Stimulated activated naive B cell treated with anti-CD40 and anti-IgM and Interleukin-4, amounts not matched to agents 10 μg/mL and 1 μg/mL and 100 μg/mL, for 72 hours (primary cell): ENCODE results near the gene NHLRC4.

Experiments
- ATAC-seq, 2 donors: fragments of 150-1000 bp; cut with Tn5 transposase; replicated peaks; 2 replicates each; pipeline ENCODE4 v1.10.0; 2021; ENCODE audit warnings: moderate library complexity in 1 of 2
- DNase-seq: peaks from one replicate; pipeline ENCODE4 v3.0.0; 2021
- H3K27ac Mint-ChIP-seq: one replicate; pipeline ENCODE4 v1.8.0; 2022; ENCODE audit warnings: mild to moderate bottlenecking, mixed read lengths
- H3K27me3 Mint-ChIP-seq, 2 donors: one replicate each; pipeline ENCODE4 v1.8.0; 2022; ENCODE audit warnings: mixed read lengths in 2 of 2
- H3K36me3 Mint-ChIP-seq, 2 donors: one replicate each; pipeline ENCODE4 v1.8.0; 2022; ENCODE audit warnings: mixed read lengths in 2 of 2, mild to moderate bottlenecking in 1 of 2
- H3K4me1 Mint-ChIP-seq, 2 donors: one replicate each; pipeline ENCODE4 v1.8.0; 2022; ENCODE audit warnings: mixed read lengths in 2 of 2, mild to moderate bottlenecking in 1 of 2
- H3K4me3 Mint-ChIP-seq, 2 donors: one replicate each; pipeline ENCODE4 v1.8.0; 2022; ENCODE audit warnings: mild to moderate bottlenecking in 2 of 2, mixed read lengths in 2 of 2, moderate library complexity in 1 of 2
- H3K9me3 Mint-ChIP-seq, 2 donors: one replicate each; pipeline ENCODE4 v1.8.0; 2022; ENCODE audit warnings: mixed read lengths in 2 of 2, mild to moderate bottlenecking in 1 of 2

The NHLRC4 gene

GRCh38 chr16:554640-555365 lies 12.0 kb upstream of the NHLRC4 start:
- H3K9me3 Mint-ChIP-seq, result no peaks in the 10 kb centered on the region
- no peak for DNase-seq

GRCh38 chr16:555528-556473 lies 11.0 kb upstream of the NHLRC4 start:
- Mint-ChIP-seq H3K27ac (no peak overlapping the region), H3K4me3 (no peak overlapping the region), H3K36me3 (peaks cover 6 to 10% of the 10 kb centered on the region in 2 donors), H3K27me3 (peaks cover 8 to 25% of the 10 kb centered on the region in 2 donors), H3K9me3 (no peaks in the 10 kb centered on the region), H3K4me1 (peaks cover 0 to 7% of the 10 kb centered on the region in 2 donors)
- no peak for ATAC-seq
- no peak for DNase-seq

More at GRCh38 chr16:554640-555365, 12.0 kb upstream of the NHLRC4 start:
- ATAC-seq, result no peak
- peaks cover 8 to 25% of the 10 kb centered on the region in 2 donors for H3K27me3 Mint-ChIP-seq
- H3K36me3 Mint-ChIP-seq, result peaks cover 6 to 10% of the 10 kb centered on the region in 2 donors
- H3K4me1 Mint-ChIP-seq, result peaks cover 0 to 7% of the 10 kb centered on the region in 2 donors
- no peak overlapping the region for H3K4me3 Mint-ChIP-seq
- H3K27ac Mint-ChIP-seq, result no peak overlapping the region

DNA sequence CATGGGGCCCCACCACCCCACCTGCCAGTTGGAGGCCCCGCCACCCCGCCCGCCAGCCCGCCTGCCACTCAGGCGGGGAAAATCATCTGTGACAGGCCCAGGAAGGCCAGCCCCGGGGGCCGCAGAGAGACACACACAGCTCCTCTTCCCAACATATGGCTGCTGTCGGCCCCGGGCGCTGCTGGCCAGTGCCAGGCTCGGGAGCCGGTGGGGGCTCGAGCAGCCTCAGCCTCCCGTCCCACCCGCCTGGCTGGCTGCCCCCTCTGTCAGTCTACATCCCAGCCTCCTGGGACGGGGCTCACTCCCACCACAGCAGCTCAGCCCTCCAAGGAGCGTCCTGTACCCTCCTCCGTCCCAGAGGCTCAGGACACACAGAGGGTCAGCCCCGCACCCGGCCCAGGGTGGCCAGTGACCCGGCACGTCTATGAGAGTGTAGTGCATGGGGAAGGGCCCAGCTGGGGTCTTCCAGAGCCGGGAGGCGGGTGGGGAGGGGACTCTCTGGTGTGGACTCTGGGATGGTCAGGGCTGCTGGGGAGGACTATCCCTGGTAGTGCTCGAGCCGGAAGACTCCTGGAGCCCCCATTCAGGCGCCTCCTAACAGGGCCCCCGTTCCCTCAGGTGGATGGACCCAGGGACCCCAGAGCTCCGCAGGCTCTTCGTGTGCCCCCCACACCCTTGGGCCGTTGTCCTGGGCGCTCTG lies 10.2 kb upstream of the NHLRC4 start:
- H3K9me3 Mint-ChIP-seq, result no peaks in the 10 kb centered on the region
- H3K4me1 Mint-ChIP-seq, result peaks cover 0 to 7% of the 10 kb centered on the region in 2 donors
- no peak for DNase-seq
- H3K36me3 Mint-ChIP-seq, result peaks cover 3 to 8% of the 10 kb centered on the region in 2 donors
- no peak overlapping the region for H3K4me3 Mint-ChIP-seq
- no peak overlapping the region for H3K27ac Mint-ChIP-seq
- H3K27me3 Mint-ChIP-seq, result peaks cover 9 to 27% of the 10 kb centered on the region in 2 donors
- no peak for ATAC-seq

GRCh38 chr16:557463-558297 lies 9.1 kb upstream of the NHLRC4 start:
- no peaks in the 10 kb centered on the region for H3K9me3 Mint-ChIP-seq
- DNase-seq (no peak), ATAC-seq (no peak)
- no peak overlapping the region for H3K27ac Mint-ChIP-seq
- peaks cover 2 to 7% of the 10 kb centered on the region in 2 donors for H3K36me3 Mint-ChIP-seq
- peaks cover 18 to 38% of the 10 kb centered on the region in 2 donors for H3K27me3 Mint-ChIP-seq
- H3K4me1 Mint-ChIP-seq, result peaks cover 0 to 7% of the 10 kb centered on the region in 2 donors
- H3K4me3 Mint-ChIP-seq, result no peak overlapping the region

DNA sequence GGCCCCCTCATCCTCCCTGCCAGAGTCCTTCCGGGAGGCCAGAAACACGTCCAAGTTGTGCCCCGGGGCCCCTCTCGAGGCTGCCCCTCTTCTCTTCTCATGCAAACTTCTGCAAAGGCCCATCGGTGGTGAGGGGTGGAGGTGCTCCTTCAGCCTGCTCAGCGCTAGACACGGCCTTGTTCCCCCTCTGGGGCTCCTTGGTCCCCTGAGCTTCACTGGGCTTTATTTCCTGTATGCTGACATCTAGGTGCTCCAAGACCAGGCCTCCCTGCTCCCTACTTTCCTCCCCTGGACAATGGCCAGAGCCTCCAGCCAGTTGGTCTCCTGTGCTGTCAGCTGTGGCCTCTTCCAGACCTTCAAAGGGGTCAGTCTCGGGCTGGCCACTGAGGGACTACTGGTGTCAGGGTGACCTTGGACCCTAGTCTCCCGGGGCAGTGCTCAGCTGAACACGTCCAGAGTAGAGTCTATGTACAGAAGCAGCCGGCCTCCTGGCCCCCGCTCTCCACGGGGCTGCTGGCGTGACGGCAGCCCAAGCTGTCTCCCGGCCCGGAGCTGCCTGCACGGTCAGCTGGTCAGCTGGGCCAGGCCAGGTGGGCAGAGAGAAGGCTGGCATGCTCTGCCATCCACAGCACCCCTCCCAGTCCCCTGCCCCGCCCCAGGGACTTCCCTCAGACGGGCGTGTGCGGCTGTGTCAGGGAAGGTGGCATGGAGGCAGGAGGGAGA lies 8.3 kb upstream of the NHLRC4 start:
- Mint-ChIP-seq H3K27me3 (peaks cover 20 to 38% of the 10 kb centered on the region in 2 donors), H3K9me3 (no peaks in the 10 kb centered on the region), H3K36me3 (peaks cover 2 to 7% of the 10 kb centered on the region in 2 donors), H3K4me1 (peaks cover 0 to 7% of the 10 kb centered on the region in 2 donors), H3K27ac (no peak overlapping the region), H3K4me3 (no peak overlapping the region)
- ATAC-seq, result peak in 1 of 2 donors; percentile 37
- no peak for DNase-seq

DNA sequence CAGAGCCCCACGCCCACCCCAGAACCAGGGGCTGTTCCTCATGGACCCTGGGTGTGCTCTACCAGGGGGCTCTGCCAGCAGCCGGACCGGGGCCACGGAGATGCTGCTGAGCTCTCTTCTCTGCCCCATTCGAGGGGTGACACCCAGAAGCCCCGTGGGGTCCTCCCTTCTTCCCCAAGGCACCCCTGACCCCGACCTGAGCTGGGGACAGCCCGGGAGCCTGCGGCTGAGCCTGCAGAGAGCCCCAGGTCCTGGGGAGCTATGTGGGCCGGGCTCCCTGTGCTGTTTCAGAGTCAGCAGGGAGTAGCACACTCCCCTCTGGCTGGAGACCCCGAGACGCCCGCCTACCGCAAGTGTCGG lies 7.8 kb upstream of the NHLRC4 start:
- peaks cover 2 to 7% of the 10 kb centered on the region in 2 donors for H3K36me3 Mint-ChIP-seq
- DNase-seq (no peak), ATAC-seq (no peak)
- no peak overlapping the region for H3K27ac Mint-ChIP-seq
- H3K4me3 Mint-ChIP-seq, result no peak overlapping the region
- peaks cover 0 to 7% of the 10 kb centered on the region in 2 donors for H3K4me1 Mint-ChIP-seq
- peaks cover 20 to 38% of the 10 kb centered on the region in 2 donors for H3K27me3 Mint-ChIP-seq
- H3K9me3 Mint-ChIP-seq, result no peaks in the 10 kb centered on the region

DNA sequence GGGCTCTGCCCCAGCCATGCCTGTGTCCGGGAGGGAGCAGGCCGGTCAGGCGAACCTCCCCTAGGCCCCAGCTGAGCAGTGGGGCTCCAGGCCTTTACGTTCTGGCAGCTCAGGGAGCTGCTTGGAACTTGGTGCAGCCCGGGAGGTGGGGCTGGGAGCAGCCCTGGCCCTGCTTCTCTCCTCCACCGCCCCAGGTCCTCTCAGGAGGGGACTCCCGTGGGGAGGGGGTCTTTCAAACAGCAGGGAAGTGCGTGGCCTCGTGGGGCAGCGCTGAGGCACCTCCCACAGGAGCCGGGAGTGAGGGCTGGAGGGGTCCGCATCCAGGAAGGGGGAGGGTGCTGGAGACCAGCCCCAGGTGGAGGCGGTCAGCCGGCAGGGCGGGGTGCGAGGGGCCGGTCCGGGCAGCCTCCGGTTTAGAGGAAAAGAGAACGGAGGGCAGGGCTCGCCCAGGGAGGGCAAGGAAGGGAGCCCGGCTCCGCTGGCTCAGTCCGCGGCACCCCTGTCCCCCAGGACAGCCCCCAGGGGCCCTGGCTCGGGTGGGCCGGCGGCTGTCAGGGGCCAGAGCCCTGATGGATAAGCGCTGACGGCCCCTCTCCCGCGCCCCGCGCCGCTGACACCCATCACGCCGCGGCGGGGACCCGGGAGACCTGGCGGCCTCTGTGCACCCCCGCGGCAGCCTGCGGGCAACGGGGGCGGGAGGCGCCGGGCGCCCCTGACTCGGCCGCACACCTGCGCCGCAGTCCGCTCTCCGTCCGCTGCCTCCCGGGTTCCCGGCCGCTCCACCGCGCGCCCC lies 7.2 kb upstream of the NHLRC4 start:
- DNase-seq (no peak), ATAC-seq (no peak)
- H3K9me3 Mint-ChIP-seq, result no peaks in the 10 kb centered on the region
- H3K27me3 Mint-ChIP-seq, result peaks cover 20 to 38% of the 10 kb centered on the region in 2 donors
- H3K4me3 Mint-ChIP-seq, result peak overlapping the region in 1 of 2 donors; percentile 36
- H3K4me1 Mint-ChIP-seq, result peaks cover 0 to 7% of the 10 kb centered on the region in 2 donors
- peaks cover 2 to 3% of the 10 kb centered on the region in 2 donors for H3K36me3 Mint-ChIP-seq
- no peak overlapping the region for H3K27ac Mint-ChIP-seq

DNA sequence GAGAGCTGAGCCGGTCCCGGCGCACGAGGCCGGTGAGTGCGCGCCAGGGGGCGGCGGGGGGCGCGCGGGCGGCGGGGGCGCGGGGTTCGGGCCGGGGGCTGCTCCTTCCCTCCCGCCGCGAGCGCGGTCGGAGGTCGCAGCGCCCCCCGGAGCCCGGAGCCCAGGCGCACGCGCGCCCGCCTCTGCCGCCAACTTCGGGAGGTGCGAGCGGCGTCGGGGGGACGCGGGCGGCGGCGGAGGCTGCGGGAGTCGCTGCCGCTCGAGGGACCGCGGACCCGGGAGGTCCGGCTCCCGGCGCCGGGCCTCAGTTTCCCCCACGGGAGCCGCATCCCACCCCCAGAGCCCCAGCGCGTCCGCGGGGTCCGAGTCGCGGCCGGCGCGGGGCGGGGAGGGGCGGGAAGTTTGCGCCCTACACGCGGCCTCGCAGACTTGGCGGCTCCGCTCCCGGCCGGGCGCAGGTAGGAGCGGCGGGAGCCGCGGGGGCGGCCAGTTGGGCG lies 6.6 kb upstream of the NHLRC4 start, which contains the start of gene PRR35:
PRR35 (plus strand) TSS at position 191 of the 497 bp plus-strand sequence. CDS start 2,901 bp downstream, outside the sequence.
- H3K9me3 Mint-ChIP-seq, result no peaks in the 10 kb centered on the region
- no peak for DNase-seq
- peak within 1 kb of the TSS in 1 of 2 donors; percentile 36 for H3K4me3 Mint-ChIP-seq

GRCh38 chr16:560701-561412 lies 5.9 kb upstream of the NHLRC4 start:
- H3K9me3 Mint-ChIP-seq, result no peaks in the 10 kb centered on the region
- no peak overlapping the region for H3K27ac Mint-ChIP-seq
- peaks cover 1 to 7% of the 10 kb centered on the region in 2 donors for H3K4me1 Mint-ChIP-seq
- no peak overlapping the region for H3K4me3 Mint-ChIP-seq
- peaks cover 20 to 38% of the 10 kb centered on the region in 2 donors for H3K27me3 Mint-ChIP-seq
- ATAC-seq (no peak), DNase-seq (no peak)
- peaks cover 0 to 2% of the 10 kb centered on the region in 2 donors for H3K36me3 Mint-ChIP-seq

More for the DNA sequence above, 6.6 kb upstream of the NHLRC4 start, which contains the start of gene PRR35:
- ATAC-seq, result no peak
- H3K27ac Mint-ChIP-seq, result no peak within 1 kb of the TSS
- H3K27me3 Mint-ChIP-seq, result peaks cover 20 to 38% of the 10 kb centered on the region in 2 donors
- H3K4me1 Mint-ChIP-seq, result peaks cover under 1 to 7% of the 10 kb centered on the region in 2 donors
- peaks cover 0 to 2% of the 10 kb centered on the region in 2 donors for H3K36me3 Mint-ChIP-seq

GRCh38 chr16:561413-561794 lies 5.4 kb upstream of the NHLRC4 start:
- Mint-ChIP-seq H3K9me3 (no peaks in the 10 kb centered on the region), H3K4me1 (peaks cover 3 to 9% of the 10 kb centered on the region in 2 donors), H3K4me3 (no peak overlapping the region), H3K27me3 (peaks cover 20 to 38% of the 10 kb centered on the region in 2 donors), H3K36me3 (peaks cover 0 to 2% of the 10 kb centered on the region in 2 donors), H3K27ac (no peak overlapping the region)
- no peak for DNase-seq
- ATAC-seq, result no peak
